ENCODE data around the gene RASAL1. TPM values are rescaled to one million over a fixed set of nuclear protein-coding genes. Genes with fewer than 3 reads are reported as not detected.
A peak's percentile ranks its signal among the peaks of the same experiment; 100 is the strongest.

The RASAL1 gene
- total RNA-seq, 4 donors from 2014 or later: 17.4 to 98.7 (median 56.6) TPM

DNA sequence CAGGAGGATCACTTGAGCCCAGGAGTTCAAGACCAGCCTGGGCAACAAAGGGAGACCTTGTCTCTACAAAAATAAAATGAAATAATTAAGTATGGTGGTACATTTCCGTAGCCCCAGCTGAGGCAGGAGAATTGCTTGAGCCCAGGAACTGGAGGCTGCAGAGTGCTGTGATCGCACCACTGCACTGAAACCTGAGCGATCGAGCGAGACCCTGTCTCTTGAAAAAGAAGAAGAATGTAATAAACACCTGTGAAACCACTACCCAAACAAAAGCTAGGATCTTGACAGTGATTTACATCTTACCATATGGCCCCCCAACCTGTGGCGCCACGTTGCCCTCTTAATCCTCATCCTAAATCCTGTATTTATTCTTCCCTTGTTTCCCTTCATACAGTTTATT lies 84.8 kb downstream of the RASAL1 start:
- WGBS, 2 donors: 69 to 73% methylated on average over 7 of the region's 7 CpGs
- no peak for DNase-seq
- no peaks in the 10 kb centered on the region for H3K9me3 ChIP-seq
- no peak overlapping the region for H3K4me3 ChIP-seq
- peaks cover 0 to 5% (median 0%) of the 10 kb centered on the region in 3 donors for H3K4me1 ChIP-seq
- no peaks in the 10 kb centered on the region for H3K36me3 ChIP-seq
- intact Hi-C loops (cut with DNase I): loop anchor here (5.0 kb wide), 2 partner anchors 42 to 112 kb away; no protein-coding TSS in a partner anchor
- TF ChIP-seq, protein P1, sequence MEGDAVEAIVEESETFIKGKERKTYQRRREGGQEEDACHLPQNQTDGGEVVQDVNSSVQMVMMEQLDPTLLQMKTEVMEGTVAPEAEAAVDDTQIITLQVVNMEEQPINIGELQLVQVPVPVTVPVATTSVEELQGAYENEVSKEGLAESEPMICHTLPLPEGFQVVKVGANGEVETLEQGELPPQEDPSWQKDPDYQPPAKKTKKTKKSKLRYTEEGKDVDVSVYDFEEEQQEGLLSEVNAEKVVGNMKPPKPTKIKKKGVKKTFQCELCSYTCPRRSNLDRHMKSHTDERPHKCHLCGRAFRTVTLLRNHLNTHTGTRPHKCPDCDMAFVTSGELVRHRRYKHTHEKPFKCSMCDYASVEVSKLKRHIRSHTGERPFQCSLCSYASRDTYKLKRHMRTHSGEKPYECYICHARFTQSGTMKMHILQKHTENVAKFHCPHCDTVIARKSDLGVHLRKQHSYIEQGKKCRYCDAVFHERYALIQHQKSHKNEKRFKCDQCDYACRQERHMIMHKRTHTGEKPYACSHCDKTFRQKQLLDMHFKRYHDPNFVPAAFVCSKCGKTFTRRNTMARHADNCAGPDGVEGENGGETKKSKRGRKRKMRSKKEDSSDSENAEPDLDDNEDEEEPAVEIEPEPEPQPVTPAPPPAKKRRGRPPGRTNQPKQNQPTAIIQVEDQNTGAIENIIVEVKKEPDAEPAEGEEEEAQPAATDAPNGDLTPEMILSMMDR (IDR thresholded peaks at IDR 0.05): no peak
- TF ChIP-seq POLR2A (IDR thresholded peaks at IDR 0.05): no peak
- H3K27ac ChIP-seq: no peak overlapping the region
- H3K27me3 ChIP-seq: peaks cover 0 to 71% (median 2%) of the 10 kb centered on the region in 4 donors

GRCh38 chr12:113049976-113050742 lies 85.4 kb downstream of the RASAL1 start:
- no peak for DNase-seq
- no peaks in the 10 kb centered on the region for H3K9me3 ChIP-seq
- H3K27ac ChIP-seq: no peak overlapping the region
- peaks cover 0 to 71% (median 0%) of the 10 kb centered on the region in 4 donors for H3K27me3 ChIP-seq
- TF ChIP-seq POLR2A (IDR thresholded peaks at IDR 0.05): no peak
- TF ChIP-seq, protein P1 (IDR thresholded peaks at IDR 0.05): peak in 2 of 6 experiments; percentile 17 to 20
- no peaks in the 10 kb centered on the region for H3K36me3 ChIP-seq
- no peak overlapping the region for H3K4me3 ChIP-seq
- no peaks in the 10 kb centered on the region for H3K4me1 ChIP-seq
- 54 to 62% methylated on average over 11 of the region's 11 CpGs for WGBS, 2 donors
- intact Hi-C loops (cut with DNase I): loop anchor here (5.0 kb wide), 3 partner anchors 42 to 122 kb away; no protein-coding TSS in a partner anchor

Small RNA genes within 50 kb of the gene (small RNA-seq; reads per million reads assigned to genes)
- gene MIR7106: 0 reads per million in 4 donors
- gene RF00019: 0 reads per million in 4 donors

Other genes with a start within 250 kb of the RASAL1 start
- gene OAS1, start 228.8 kb downstream of the RASAL1 start, total RNA-seq: 100 to 1,000 TPM in 1 of 4 donors, 10 to 100 TPM in 3; 32.1 to 115 (median 50.8) TPM
- 10 to 100 TPM; 25.2 to 40.0 (median 32.3) TPM for gene OAS3, start 197.3 kb downstream of the RASAL1 start, total RNA-seq
- 10 to 100 TPM in 3 of 4 donors, 1 to 10 TPM in 1; 8.3 to 35.6 (median 10.9) TPM for gene OAS2, start 157.2 kb downstream of the RASAL1 start, total RNA-seq
- 1 to 10 TPM in 3 of 4 donors, under 1 TPM in 1; 0.49 to 4.8 (median 1.8) TPM for gene DTX1, start 79.0 kb downstream of the RASAL1 start, total RNA-seq
- under 1 TPM in 1 of 4 donors, not detected in 3; 0.26 TPM for gene CFAP73, start 14.0 kb upstream of the RASAL1 start, total RNA-seq
- 10 to 100 TPM; 35.3 to 80.5 (median 65.2) TPM for gene DDX54, start 49.7 kb upstream of the RASAL1 start, total RNA-seq
- gene RITA1, start 50.0 kb upstream of the RASAL1 start, total RNA-seq: 10 to 100 TPM; 17.0 to 30.0 (median 20.3) TPM
- 10 to 100 TPM; 15.5 to 48.8 (median 34.5) TPM for gene TPCN1, start 85.7 kb upstream of the RASAL1 start, total RNA-seq
- 10 to 100 TPM; 19.6 to 31.9 (median 28.5) TPM for gene SLC8B1, start 199.3 kb upstream of the RASAL1 start, total RNA-seq
- gene PLBD2, start 222.8 kb upstream of the RASAL1 start, total RNA-seq: 10 to 100 TPM; 14.3 to 22.0 (median 17.1) TPM

All from esophagus squamous epithelium (tissue), 5 donors.